C4-2B (cell line): ENCODE results near the gene SLC4A4.

ENCODE experiments used
- H3K27ac ChIP-seq: fragments of 450-650 bp; 2 replicates; pipeline ENCODE4 v1.5.1; 2017
- CTCF ChIP-seq: fragments of 450-650 bp; conservative IDR thresholded peaks from 2 replicates; pipeline ENCODE4 v1.5.1; 2017; ENCODE audit warnings: mild to moderate bottlenecking
- ZFX ChIP-seq: fragments of 450-650 bp; IDR thresholded peaks from 2 replicates; pipeline ENCODE4 v1.6.1; 2017

The SLC4A4 gene

GRCh38 chr4:71466775-71467174 lies 128.0 kb downstream of the SLC4A4 start:
- peak overlapping the region; percentile 94 for H3K27ac ChIP-seq
- no peak for TF ChIP-seq CTCF
- TF ChIP-seq ZFX: no peak

- H3K27ac ChIP-seq: no peak overlapping the region
- TF ChIP-seq CTCF (no peak), ZFX (no peak)
Measured at GRCh38 chr4:71468116-71468710, 129.4 kb downstream of the SLC4A4 start.

- H3K27ac ChIP-seq: no peak overlapping the region
- TF ChIP-seq ZFX: no peak
- no peak for TF ChIP-seq CTCF
Measured at GRCh38 chr4:71469541-71469940, 130.7 kb downstream of the SLC4A4 start.

GRCh38 chr4:71470524-71470923 lies 131.7 kb downstream of the SLC4A4 start:
- H3K27ac ChIP-seq: no peak overlapping the region; the same call in 1 of the 2 replicates
- TF ChIP-seq CTCF: no peak
- no peak for TF ChIP-seq ZFX

- H3K27ac ChIP-seq: no peak overlapping the region
- TF ChIP-seq ZFX: no peak
- no peak for TF ChIP-seq CTCF
Measured at GRCh38 chr4:71472946-71473345, 134.1 kb downstream of the SLC4A4 start.

- H3K27ac ChIP-seq: no peak overlapping the region
- no peak for TF ChIP-seq CTCF
- TF ChIP-seq ZFX: no peak
Measured at GRCh38 chr4:71473541-71474240, 134.9 kb downstream of the SLC4A4 start.

GRCh38 chr4:71474731-71475130 lies 135.9 kb downstream of the SLC4A4 start:
- TF ChIP-seq ZFX: no peak
- no peak for TF ChIP-seq CTCF

More at GRCh38 chr4:71474731-71475130, 135.9 kb downstream of the SLC4A4 start:
- no peak overlapping the region for H3K27ac ChIP-seq
